Measurements from ENCODE around the gene ZNF219. TPM values are rescaled to one million over a fixed set of nuclear protein-coding genes. Genes with fewer than 3 reads are reported as not detected.

ZNF219 gene
- total and polyA plus RNA-seq, 2 of the 13 experiments (the other 11 are each of a cell fraction or from before 2014, with no cell fraction given): 34.5 to 36.6 TPM

DNA sequence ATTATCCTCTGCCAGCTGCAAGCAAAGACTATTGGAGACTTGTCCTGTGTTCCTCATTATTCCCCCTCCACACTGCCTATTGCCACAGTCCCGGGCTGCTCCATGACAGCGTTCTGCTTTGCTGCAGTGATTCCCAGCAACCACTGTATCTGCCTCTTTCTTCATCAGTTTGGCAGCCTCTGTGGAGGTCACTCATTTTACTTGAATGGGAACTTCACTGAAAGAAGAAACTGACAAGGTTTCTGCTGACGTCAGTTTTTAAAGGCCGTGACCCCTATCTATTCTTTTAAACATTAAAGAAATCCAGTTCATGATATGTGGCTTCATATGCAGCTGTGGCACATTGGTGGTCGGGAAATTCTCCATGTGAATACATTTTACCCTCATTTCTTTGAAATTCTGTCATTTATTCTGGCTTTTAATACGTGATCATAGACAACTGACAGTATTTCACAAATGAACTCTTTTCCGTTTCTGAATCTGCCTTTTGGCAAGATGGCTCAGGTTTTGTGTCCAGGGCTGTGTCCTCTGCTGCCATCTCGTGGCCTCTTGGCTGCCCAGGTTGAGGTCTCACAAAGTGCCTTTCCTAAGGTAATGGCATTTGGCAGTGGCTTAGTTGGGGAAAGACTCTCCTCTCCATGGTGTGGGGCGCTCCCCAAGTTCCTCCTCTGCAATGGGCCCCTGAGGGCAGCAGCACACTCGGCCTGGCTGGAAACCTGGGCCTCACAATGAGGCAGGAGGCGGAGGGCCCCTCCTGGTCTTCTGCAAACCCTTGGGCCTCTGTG is 8.2 kb upstream of the ZNF219 start (continued):
- TF ChIP-seq ZNF354B (CRISPR knock-in tag; IDR thresholded peaks at IDR 0.05) (0 out of 2 replicates have a peak, but pooled peaks have one; percentile 15), ZNF788 (CRISPR knock-in tag; IDR thresholded peaks at IDR 0.05; ENCODE audit: borderline replicate concordance) (peak; percentile 52; the same call in 1 of the 2 replicates), TOE1 (CRISPR knock-in tag; IDR thresholded peaks at IDR 0.05) (0 out of 2 replicates have a peak, but pooled peaks have one; percentile 82), NCOA2 (CRISPR knock-in tag; IDR thresholded peaks at IDR 0.05) (no peak; the same call in none of the 2 replicates), SMAD9 (CRISPR knock-in tag; IDR thresholded peaks at IDR 0.05) (no peak), TARDBP (CRISPR knock-in tag; IDR thresholded peaks at IDR 0.05) (no peak; the same call in 1 of the 2 replicates), MED13 (CRISPR knock-in tag; IDR thresholded peaks at IDR 0.05) (no peak), HMG20B (CRISPR knock-in tag; conservative IDR thresholded peaks at IDR 0.05) (peak; percentile 56; the same call in 1 of the 2 replicates), ZNF441 (CRISPR knock-in tag; IDR thresholded peaks at IDR 0.05; ENCODE audit: borderline replicate concordance) (no peak), HNRNPL (IDR thresholded peaks at IDR 0.05; ENCODE audit: low read depth, low read length) (no peak), ZNF552 (CRISPR knock-in tag; IDR thresholded peaks at IDR 0.05; ENCODE audit: borderline replicate concordance) (no peak), ZBTB8A (CRISPR knock-in tag; IDR thresholded peaks at IDR 0.05; ENCODE audit: borderline replicate concordance, low read depth) (no peak), XBP1 (CRISPR knock-in tag; IDR thresholded peaks at IDR 0.05) (no peak), NAIF1 (CRISPR knock-in tag; IDR thresholded peaks at IDR 0.05; ENCODE audit: borderline replicate concordance) (no peak)
- TF ChIP-seq, protein P1, sequence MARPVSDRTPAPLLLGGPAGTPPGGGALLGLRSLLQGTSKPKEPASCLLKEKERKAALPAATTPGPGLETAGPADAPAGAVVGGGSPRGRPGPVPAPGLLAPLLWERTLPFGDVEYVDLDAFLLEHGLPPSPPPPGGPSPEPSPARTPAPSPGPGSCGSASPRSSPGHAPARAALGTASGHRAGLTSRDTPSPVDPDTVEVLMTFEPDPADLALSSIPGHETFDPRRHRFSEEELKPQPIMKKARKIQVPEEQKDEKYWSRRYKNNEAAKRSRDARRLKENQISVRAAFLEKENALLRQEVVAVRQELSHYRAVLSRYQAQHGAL (CRISPR knock-in tag; IDR thresholded peaks at IDR 0.05; ENCODE audit: not compliant biosample characterization): no peak
- TF ChIP-seq, protein P2, sequence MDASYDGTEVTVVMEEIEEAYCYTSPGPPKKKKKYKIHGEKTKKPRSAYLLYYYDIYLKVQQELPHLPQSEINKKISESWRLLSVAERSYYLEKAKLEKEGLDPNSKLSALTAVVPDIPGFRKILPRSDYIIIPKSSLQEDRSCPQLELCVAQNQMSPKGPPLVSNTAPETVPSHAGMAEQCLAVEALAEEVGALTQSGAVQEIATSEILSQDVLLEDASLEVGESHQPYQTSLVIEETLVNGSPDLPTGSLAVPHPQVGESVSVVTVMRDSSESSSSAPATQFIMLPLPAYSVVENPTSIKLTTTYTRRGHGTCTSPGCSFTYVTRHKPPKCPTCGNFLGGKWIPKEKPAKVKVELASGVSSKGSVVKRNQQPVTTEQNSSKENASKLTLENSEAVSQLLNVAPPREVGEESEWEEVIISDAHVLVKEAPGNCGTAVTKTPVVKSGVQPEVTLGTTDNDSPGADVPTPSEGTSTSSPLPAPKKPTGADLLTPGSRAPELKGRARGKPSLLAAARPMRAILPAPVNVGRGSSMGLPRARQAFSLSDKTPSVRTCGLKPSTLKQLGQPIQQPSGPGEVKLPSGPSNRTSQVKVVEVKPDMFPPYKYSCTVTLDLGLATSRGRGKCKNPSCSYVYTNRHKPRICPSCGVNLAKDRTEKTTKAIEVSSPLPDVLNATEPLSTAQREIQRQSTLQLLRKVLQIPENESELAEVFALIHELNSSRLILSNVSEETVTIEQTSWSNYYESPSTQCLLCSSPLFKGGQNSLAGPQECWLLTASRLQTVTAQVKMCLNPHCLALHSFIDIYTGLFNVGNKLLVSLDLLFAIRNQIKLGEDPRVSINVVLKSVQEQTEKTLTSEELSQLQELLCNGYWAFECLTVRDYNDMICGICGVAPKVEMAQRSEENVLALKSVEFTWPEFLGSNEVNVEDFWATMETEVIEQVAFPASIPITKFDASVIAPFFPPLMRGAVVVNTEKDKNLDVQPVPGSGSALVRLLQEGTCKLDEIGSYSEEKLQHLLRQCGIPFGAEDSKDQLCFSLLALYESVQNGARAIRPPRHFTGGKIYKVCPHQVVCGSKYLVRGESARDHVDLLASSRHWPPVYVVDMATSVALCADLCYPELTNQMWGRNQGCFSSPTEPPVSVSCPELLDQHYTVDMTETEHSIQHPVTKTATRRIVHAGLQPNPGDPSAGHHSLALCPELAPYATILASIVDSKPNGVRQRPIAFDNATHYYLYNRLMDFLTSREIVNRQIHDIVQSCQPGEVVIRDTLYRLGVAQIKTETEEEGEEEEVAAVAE (CRISPR knock-in tag; IDR thresholded peaks at IDR 0.05; ENCODE audit: borderline replicate concordance): peak; percentile 84
- TF ChIP-seq, protein P3, sequence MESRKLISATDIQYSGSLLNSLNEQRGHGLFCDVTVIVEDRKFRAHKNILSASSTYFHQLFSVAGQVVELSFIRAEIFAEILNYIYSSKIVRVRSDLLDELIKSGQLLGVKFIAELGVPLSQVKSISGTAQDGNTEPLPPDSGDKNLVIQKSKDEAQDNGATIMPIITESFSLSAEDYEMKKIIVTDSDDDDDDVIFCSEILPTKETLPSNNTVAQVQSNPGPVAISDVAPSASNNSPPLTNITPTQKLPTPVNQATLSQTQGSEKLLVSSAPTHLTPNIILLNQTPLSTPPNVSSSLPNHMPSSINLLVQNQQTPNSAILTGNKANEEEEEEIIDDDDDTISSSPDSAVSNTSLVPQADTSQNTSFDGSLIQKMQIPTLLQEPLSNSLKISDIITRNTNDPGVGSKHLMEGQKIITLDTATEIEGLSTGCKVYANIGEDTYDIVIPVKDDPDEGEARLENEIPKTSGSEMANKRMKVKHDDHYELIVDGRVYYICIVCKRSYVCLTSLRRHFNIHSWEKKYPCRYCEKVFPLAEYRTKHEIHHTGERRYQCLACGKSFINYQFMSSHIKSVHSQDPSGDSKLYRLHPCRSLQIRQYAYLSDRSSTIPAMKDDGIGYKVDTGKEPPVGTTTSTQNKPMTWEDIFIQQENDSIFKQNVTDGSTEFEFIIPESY (CRISPR knock-in tag; IDR thresholded peaks at IDR 0.05): peak; percentile 85
- TF ChIP-seq, protein P4, sequence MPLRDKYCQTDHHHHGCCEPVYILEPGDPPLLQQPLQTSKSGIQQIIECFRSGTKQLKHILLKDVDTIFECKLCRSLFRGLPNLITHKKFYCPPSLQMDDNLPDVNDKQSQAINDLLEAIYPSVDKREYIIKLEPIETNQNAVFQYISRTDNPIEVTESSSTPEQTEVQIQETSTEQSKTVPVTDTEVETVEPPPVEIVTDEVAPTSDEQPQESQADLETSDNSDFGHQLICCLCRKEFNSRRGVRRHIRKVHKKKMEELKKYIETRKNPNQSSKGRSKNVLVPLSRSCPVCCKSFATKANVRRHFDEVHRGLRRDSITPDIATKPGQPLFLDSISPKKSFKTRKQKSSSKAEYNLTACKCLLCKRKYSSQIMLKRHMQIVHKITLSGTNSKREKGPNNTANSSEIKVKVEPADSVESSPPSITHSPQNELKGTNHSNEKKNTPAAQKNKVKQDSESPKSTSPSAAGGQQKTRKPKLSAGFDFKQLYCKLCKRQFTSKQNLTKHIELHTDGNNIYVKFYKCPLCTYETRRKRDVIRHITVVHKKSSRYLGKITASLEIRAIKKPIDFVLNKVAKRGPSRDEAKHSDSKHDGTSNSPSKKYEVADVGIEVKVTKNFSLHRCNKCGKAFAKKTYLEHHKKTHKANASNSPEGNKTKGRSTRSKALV (CRISPR knock-in tag; IDR thresholded peaks at IDR 0.05): peak; percentile 61; the same call in 1 of the 2 replicates
- TF ChIP-seq, protein P5, sequence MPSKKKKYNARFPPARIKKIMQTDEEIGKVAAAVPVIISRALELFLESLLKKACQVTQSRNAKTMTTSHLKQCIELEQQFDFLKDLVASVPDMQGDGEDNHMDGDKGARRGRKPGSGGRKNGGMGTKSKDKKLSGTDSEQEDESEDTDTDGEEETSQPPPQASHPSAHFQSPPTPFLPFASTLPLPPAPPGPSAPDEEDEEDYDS (CRISPR knock-in tag; IDR thresholded peaks at IDR 0.05): peak; percentile 59; the same call in 1 of the 2 replicates

Measured in HepG2 (cell line).